GM23248 (cell line): ENCODE measurements around the gene RASAL3.

ENCODE experiments used
- EZH2 ChIP-seq: fragments of 200-600 bp; sonication (generic); IDR thresholded peaks from 2 replicates; pipeline ENCODE4 v1.6.1; 2018; ENCODE audit warnings: antibody characterized with exemption, mild to moderate bottlenecking; ENCODE audit not compliant: insufficient read depth, poor library complexity, severe bottlenecking
- EZH2phosphoT487 ChIP-seq: fragments of 200-600 bp; sonication (generic); IDR thresholded peaks from 2 replicates; pipeline ENCODE4 v1.6.1; 2018; ENCODE audit warnings: antibody characterized with exemption, moderate library complexity, mild to moderate bottlenecking, low read depth; ENCODE audit not compliant: insufficient read depth

DNA sequence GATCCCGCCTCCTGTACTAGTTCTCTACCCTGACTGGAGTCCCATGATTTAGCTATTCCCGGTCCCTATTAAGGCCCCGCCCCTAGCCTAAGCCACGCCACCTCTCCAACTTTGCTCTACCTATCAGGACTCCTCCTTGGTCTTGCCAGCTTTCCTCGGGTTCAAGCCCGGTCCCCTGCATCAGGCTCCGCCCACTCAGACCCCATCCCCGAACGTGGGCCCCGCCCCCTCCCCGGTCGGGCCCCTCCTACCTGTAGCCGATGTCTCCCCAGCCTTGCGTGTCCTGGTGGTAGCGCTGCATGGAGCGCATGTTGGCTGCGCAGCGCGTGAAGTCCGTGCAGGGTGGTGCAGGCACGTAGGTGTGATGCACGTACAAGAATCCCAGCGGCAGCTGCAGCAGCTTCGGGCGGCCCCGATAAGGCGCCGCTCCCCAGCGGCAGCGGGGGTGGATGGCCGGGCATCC is 7.3 kb upstream of the RASAL3 start:
- TF ChIP-seq EZH2phosphoT487: no peak
- TF ChIP-seq EZH2: no peak
